ENCODE measurements around the gene DPY30.
"Not testable (repeated sequence)": the region's sequence is repeated elsewhere in the genome, so short reads cannot be mapped to it uniquely, and the experiment has no call there.

DPY30 gene

DNA sequence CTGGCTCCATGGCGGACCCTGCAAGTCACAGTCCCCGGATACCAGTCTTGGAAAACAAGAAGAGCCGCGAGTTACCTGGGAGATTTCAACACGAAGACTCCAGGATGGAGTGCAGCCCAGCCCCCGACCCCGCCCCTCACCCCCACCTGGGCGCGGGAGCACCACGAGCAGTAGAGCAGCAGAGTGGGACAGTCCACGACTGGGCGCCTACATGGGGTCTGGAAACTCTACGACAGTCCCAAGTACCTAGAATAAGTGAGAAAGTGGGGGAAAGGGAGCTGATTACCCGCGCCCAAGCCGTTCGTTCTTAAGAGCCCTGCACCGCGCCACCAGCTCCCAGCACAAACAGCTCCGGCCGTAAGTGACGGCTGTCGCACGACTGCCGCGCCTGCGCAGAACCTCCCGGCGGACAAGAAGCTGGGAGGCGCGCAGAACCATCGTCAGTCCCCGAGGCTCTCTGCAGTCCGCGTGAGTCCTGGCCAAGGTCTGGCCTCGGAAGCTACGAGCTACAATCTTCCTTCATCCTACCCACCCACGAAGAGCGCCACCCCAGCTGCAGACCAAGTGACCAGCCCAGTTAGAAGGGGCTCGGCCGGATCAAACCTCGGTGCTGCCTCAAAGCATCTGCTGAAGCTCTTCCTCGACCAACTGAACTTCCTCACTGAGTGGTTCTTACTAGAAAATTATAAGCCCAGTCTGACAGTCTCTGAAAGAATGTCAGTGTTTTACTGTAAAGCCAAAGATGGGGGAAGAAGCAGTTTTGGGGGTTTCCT, at the start of gene DPY30:
Gene DPY30 (minus strand): TSS at position 359 of the 773 bp plus-strand sequence. CDS start 349 bp downstream, at position 10.
- Mint-ChIP-seq H3K27ac (peak within 1 kb of the TSS; percentile 84), H3K36me3 (ENCODE audit: low read depth) (no peaks in the 10 kb centered on the region), H3K9me3 (no peaks in the 10 kb centered on the region), H3K27me3 (ENCODE audit: low read depth) (no peaks in the 10 kb centered on the region), H3K4me1 (ENCODE audit: low read depth) (peaks cover 17% of the 10 kb centered on the region), H3K4me3 (peak within 1 kb of the TSS; percentile 86)

- Mint-ChIP-seq H3K4me1 (ENCODE audit: low read depth) (peaks cover 2% of the 10 kb centered on the region), H3K4me3 (no peak overlapping the region), H3K27me3 (ENCODE audit: low read depth) (no peaks in the 10 kb centered on the region), H3K36me3 (ENCODE audit: low read depth) (peaks cover under 1% of the 10 kb centered on the region), H3K27ac (no peak overlapping the region), H3K9me3 (no peaks in the 10 kb centered on the region)
These were observed 34.5 kb upstream of the DPY30 start for GRCh38 chr2:32074134-32074506.

GRCh38 chr2:32067549-32067948, 27.9 kb upstream of the DPY30 start:
- H3K27me3 Mint-ChIP-seq (ENCODE audit: low read depth): no peaks in the 10 kb centered on the region
- H3K9me3 Mint-ChIP-seq: no peaks in the 10 kb centered on the region
- peaks cover 16% of the 10 kb centered on the region for H3K4me1 Mint-ChIP-seq (ENCODE audit: low read depth)
- H3K4me3 Mint-ChIP-seq: no peak overlapping the region
- H3K36me3 Mint-ChIP-seq (ENCODE audit: low read depth): peaks cover 7% of the 10 kb centered on the region
- no peak overlapping the region for H3K27ac Mint-ChIP-seq

DNA sequence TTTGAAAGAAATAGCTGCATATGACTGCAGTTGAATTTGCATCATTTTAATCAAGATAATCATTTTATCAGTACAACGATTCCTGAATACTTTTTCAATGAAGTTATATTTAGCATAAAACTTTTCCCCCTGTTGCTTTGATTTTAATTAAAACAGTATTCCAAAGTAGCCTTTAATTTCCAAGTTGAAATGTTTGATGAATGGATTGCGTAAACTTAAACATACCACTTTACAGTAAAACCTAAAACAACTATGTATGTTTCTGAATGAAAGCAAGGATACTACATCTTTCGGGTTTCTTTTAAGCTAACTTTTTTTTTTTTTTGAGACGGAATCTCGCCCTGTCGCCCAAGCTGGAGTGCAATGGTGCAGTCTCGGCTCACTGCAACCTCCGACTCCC, 25.1 kb upstream of the DPY30 start:
- Mint-ChIP-seq H3K27me3 (ENCODE audit: low read depth) (no peaks in the 10 kb centered on the region), H3K4me1 (ENCODE audit: low read depth) (peaks cover 22% of the 10 kb centered on the region), H3K9me3 (no peaks in the 10 kb centered on the region), H3K36me3 (ENCODE audit: low read depth) (peaks cover 7% of the 10 kb centered on the region), H3K4me3 (peak overlapping the region; percentile 97), H3K27ac (peak overlapping the region; percentile 76)

DNA sequence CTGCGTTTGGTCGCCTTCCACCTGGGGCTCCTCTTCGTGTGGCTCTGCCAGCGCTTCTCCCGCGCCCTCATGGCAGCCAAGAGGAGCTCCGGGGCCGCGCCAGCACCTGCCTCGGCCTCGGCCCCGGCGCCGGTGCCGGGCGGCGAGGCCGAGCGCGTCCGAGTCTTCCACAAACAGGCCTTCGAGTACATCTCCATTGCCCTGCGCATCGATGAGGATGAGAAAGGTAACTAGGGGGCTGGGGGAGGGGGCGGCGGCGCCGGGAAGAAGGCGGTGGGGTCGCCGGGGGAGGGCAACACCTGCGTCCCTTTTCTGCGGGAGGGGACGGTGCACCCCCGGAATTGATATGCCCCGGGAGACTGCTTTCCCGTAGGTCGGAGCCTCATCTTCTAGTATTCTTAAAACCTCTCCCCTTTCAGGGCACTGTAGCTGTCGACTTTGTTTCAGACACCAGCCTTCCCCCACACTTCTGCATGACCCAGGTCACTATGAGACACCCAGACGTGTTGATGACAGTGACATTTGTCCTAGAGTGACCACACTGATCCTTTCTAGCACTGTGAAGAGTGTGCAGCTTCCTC, 24.5 kb upstream of the DPY30 start:
- Mint-ChIP-seq H3K4me1 (ENCODE audit: low read depth) (peaks cover 20% of the 10 kb centered on the region), H3K27ac (peak overlapping the region; percentile 89), H3K36me3 (ENCODE audit: low read depth) (peaks cover 6% of the 10 kb centered on the region), H3K27me3 (ENCODE audit: low read depth) (no peaks in the 10 kb centered on the region), H3K9me3 (no peaks in the 10 kb centered on the region), H3K4me3 (peak overlapping the region; percentile 97)

DNA sequence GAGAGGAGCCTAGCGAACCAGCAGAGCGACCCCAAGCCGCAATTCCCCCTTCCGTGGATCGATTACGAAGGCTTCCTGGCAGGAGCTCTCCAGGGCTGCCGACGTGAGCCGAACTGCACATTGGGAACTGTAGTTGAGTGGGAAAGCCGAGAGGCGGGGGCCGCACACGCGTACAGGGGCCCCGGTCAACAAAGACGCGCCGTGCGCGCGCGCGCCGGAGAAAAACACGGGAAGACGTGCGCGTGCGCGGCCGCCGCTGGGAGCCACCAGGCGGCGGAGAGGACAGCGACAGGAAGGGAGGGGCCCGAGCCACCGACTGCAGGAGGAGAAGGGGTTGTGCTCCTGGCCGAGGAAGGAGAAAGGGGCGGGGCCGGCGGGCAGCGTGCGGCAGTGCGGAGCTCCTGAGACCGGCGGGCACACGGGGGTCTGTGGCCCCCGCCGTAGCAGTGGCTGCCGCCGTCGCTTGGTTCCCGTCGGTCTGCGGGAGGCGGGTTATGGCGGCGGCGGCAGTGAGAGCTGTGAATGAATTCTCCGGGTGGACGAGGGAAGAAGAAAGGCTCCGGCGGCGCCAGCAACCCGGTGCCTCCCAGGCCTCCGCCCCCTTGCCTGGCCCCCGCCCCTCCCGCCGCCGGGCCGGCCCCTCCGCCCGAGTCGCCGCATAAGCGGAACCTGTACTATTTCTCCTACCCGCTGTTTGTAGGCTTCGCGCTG, 23.9 kb upstream of the DPY30 start, which contains the start of gene SPAST:
Gene SPAST (plus strand): TSS at position 247 of the 711 bp plus-strand sequence. CDS start 276 bp downstream, at position 523.
- Mint-ChIP-seq H3K27ac (peak within 1 kb of the TSS; percentile 89), H3K36me3 (ENCODE audit: low read depth) (peaks cover 5% of the 10 kb centered on the region), H3K9me3 (no peaks in the 10 kb centered on the region), H3K27me3 (ENCODE audit: low read depth) (no peaks in the 10 kb centered on the region), H3K4me3 (peak within 1 kb of the TSS; percentile 97), H3K4me1 (ENCODE audit: low read depth) (peaks cover 19% of the 10 kb centered on the region)

DNA sequence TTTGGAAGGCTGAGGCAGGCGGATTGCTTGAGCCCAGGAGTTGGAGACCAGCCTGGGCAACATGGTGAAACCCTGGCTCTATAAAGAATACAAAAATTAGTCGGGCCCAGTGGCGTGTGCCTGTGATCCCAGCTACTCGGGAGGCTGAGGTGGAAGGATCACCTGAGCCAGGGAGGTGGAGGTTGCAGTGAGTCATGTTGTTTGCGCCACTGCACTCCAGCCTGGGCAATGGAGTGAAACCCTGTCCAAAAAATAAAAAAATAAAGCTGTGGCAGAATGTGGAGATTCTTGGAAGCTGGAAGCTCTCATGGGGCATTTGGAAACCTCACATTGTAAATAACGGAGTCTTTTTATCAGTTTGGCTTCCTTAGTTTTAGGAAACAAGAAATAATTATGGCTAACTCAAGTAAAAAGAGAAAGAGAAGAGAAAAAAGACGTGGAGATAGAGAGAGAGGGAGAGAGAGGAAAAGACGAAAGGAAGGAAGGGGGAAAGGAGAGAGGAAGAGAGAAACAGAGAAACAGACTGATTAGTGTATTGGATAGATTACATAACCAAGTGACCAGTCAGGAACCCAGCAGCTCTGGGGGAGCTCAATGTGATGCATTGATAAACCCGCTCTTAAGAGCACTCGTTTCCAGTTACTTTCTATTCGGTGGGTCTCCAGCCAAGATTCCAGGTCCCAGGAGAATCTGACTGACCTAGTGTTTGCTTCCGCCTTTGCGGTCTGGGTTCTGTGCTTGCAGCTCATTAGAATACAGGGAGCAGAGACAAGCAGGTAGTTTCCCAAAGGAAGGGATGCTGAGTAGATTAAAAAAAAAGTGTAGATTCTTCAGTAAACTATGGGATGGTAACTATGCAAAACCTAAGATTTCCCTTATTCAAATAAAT, 22.6 kb upstream of the DPY30 start:
- no peaks in the 10 kb centered on the region for H3K9me3 Mint-ChIP-seq
- H3K4me3 Mint-ChIP-seq: peak overlapping the region; percentile 97
- H3K27ac Mint-ChIP-seq: no peak overlapping the region
- peaks cover 5% of the 10 kb centered on the region for H3K36me3 Mint-ChIP-seq (ENCODE audit: low read depth)
- no peaks in the 10 kb centered on the region for H3K27me3 Mint-ChIP-seq (ENCODE audit: low read depth)
- H3K4me1 Mint-ChIP-seq (ENCODE audit: low read depth): peaks cover 19% of the 10 kb centered on the region

- Mint-ChIP-seq H3K27ac (no peak overlapping the region), H3K4me3 (peak overlapping the region; percentile 61), H3K36me3 (ENCODE audit: low read depth) (peaks cover 5% of the 10 kb centered on the region), H3K9me3 (no peaks in the 10 kb centered on the region), H3K27me3 (ENCODE audit: low read depth) (no peaks in the 10 kb centered on the region), H3K4me1 (ENCODE audit: low read depth) (peaks cover 19% of the 10 kb centered on the region)
These were observed 21.8 kb upstream of the DPY30 start for GRCh38 chr2:32061430-32061829.

DNA sequence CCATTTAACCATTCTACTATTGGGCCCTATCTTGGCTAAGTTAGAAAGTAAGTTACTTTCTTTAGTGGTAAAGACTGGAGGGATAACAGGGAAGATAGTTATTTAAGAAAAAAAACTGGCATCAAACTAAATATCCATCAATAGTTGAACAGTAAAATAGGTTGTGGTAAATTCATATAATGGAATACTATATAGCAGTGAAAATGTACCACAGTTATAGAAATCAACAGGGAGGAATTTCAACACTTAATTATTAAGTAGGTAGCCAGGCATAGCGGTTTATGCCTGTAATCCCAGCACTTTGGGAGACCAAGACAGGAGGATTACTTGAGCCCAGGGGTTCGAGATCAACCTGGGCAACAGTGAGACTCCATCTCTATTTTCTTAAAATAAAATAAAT, 20.7 kb upstream of the DPY30 start:
- no peak overlapping the region for H3K4me3 Mint-ChIP-seq
- peaks cover 15% of the 10 kb centered on the region for H3K4me1 Mint-ChIP-seq (ENCODE audit: low read depth)
- H3K9me3 Mint-ChIP-seq: no peaks in the 10 kb centered on the region
- no peak overlapping the region for H3K27ac Mint-ChIP-seq
- H3K36me3 Mint-ChIP-seq (ENCODE audit: low read depth): no peaks in the 10 kb centered on the region
- no peaks in the 10 kb centered on the region for H3K27me3 Mint-ChIP-seq (ENCODE audit: low read depth)

- Mint-ChIP-seq H3K27me3 (ENCODE audit: low read depth) (no peaks in the 10 kb centered on the region), H3K36me3 (ENCODE audit: low read depth) (no peaks in the 10 kb centered on the region), H3K4me3 (no peak overlapping the region)
These were observed 18.5 kb upstream of the DPY30 start for GRCh38 chr2:32058130-32058529.

DNA sequence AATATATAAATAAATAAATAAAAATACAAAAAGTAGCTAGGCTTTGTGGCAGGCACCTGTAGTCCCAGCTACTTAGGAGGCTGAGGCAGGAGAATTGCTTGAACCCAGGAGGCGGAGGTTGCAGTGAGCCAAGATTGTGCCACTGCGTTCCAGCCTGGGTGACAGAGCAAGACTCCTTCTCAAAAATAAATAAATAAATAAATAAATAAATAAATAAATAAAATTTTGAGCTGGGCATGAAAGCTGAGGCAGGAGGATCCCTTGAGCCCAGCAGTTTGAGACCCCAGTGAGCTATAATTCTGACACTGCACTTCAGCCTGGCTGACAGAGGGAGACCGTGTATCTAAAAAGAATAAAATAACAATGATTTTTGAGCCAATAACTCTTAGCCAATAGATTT, 15.0 kb upstream of the DPY30 start:
- not testable (repeated sequence) for H3K4me3 Mint-ChIP-seq; H3K27me3 Mint-ChIP-seq (ENCODE audit: low read depth); H3K36me3 Mint-ChIP-seq (ENCODE audit: low read depth); H3K4me1 Mint-ChIP-seq (ENCODE audit: low read depth); H3K27ac Mint-ChIP-seq; H3K9me3 Mint-ChIP-seq

More at GRCh38 chr2:32058130-32058529, 18.5 kb upstream of the DPY30 start:
- Mint-ChIP-seq H3K27ac (no peak overlapping the region), H3K9me3 (no peaks in the 10 kb centered on the region), H3K4me1 (ENCODE audit: low read depth) (peaks cover 7% of the 10 kb centered on the region)

- Mint-ChIP-seq H3K36me3 (ENCODE audit: low read depth) (no peaks in the 10 kb centered on the region), H3K27me3 (ENCODE audit: low read depth) (no peaks in the 10 kb centered on the region), H3K9me3 (no peaks in the 10 kb centered on the region), H3K4me3 (no peak overlapping the region), H3K4me1 (ENCODE audit: low read depth) (no peaks in the 10 kb centered on the region), H3K27ac (no peak overlapping the region)
These were observed 12.3 kb upstream of the DPY30 start for GRCh38 chr2:32051836-32052439.

GRCh38 chr2:32043561-32043960, 4.0 kb upstream of the DPY30 start:
- Mint-ChIP-seq H3K27ac (no peak overlapping the region), H3K4me3 (no peak overlapping the region), H3K9me3 (no peaks in the 10 kb centered on the region), H3K36me3 (ENCODE audit: low read depth) (no peaks in the 10 kb centered on the region), H3K27me3 (ENCODE audit: low read depth) (no peaks in the 10 kb centered on the region), H3K4me1 (ENCODE audit: low read depth) (peaks cover 14% of the 10 kb centered on the region)

All from T-helper 1 cell treated with Interleukin-12 subunit alpha and Interleukin-12 subunit beta and Interleukin-4 antibody, amounts not matched to agents 30 μg/mL and 1 μg/mL, for 36 hours (primary cell).